ENCODE results near the gene OR51T1. TPM values are rescaled to one million over a fixed set of nuclear protein-coding genes. Genes with fewer than 3 reads are reported as not detected.

The OR51T1 gene
- polyA plus RNA-seq, 1 of the 3 experiments (the other 2 are of a cell fraction) = not detected

- Histone ChIP-seq H3K4me3 (ENCODE audit: low read depth in 2 of 2, low read length in 1 of 2) (no peak within 1 kb of the TSS), H3K36me3 (replicated peaks in 1 of 2; ENCODE audit: control insufficient read depth in 1 of 2, insufficient read depth in 2 of 2, low read length in 1 of 2) (no peaks in the 10 kb centered on the region), H2AFZ (ENCODE audit: low read depth) (no peak within 1 kb of the TSS), H3K4me2 (no peak within 1 kb of the TSS), H3K9me2 (no peaks in the 10 kb centered on the region), H3F3A (replicated peaks; ENCODE audit: insufficient read depth) (no peaks in the 10 kb centered on the region), H4K20me1 (ENCODE audit: insufficient read depth) (no peaks in the 10 kb centered on the region), H3K27me3 (ENCODE audit: insufficient read depth) (no peaks in the 10 kb centered on the region), H3K79me2 (ENCODE audit: insufficient read depth) (no peaks in the 10 kb centered on the region), H3K27ac (ENCODE audit: low read depth in 2 of 2, low read length in 1 of 2) (no peak within 1 kb of the TSS), H3K9me3 (no peaks in the 10 kb centered on the region), H3K9ac (no peak within 1 kb of the TSS), H3K4me1 (ENCODE audit: control insufficient read depth in 1 of 2, insufficient read depth in 2 of 2, low read depth in 1 of 2, low read length in 1 of 2) (no peaks in the 10 kb centered on the region)
- no peak for DNase-seq
- TF ChIP-seq SIN3A (IDR thresholded peaks at IDR 0.05; ENCODE audit: borderline replicate concordance, low read depth, low read length) = no peak
- TF ChIP-seq JUND (IDR thresholded peaks at IDR 0.05) = no peak
- no peak for TF ChIP-seq FOSL2 (IDR thresholded peaks at IDR 0.05; ENCODE audit: borderline replicate concordance, low read depth)
- TF ChIP-seq USF1 (IDR thresholded peaks at IDR 0.05; ENCODE audit: borderline replicate concordance, low read depth) = no peak
- TF ChIP-seq EZH2phosphoT487 (IDR thresholded peaks at IDR 0.05; ENCODE audit: borderline replicate concordance, low read depth) = no peak
- TF ChIP-seq CTCF (IDR thresholded peaks at IDR 0.05) = no peak
- TF ChIP-seq EP300 (IDR thresholded peaks at IDR 0.05; ENCODE audit: borderline replicate concordance in 1 of 2, low read depth in 1 of 2, low read length in 1 of 2) = no peak
- no peak for TF ChIP-seq PBX3 (IDR thresholded peaks at IDR 0.05)
- no peak for TF ChIP-seq USF2 (IDR thresholded peaks at IDR 0.05; ENCODE audit: borderline replicate concordance, low read depth, low read length)
- TF ChIP-seq CHD2 (IDR thresholded peaks at IDR 0.05; ENCODE audit: low read length, partially characterized antibody) = no peak
- no peak for TF ChIP-seq REST (IDR thresholded peaks at IDR 0.05; ENCODE audit: low read depth, low read length)
- TF ChIP-seq MXI1 (IDR thresholded peaks at IDR 0.05; ENCODE audit: low read depth, low read length) = no peak
- TF ChIP-seq TAF1 (IDR thresholded peaks at IDR 0.05; ENCODE audit: borderline replicate concordance, low read depth, low read length) = no peak
- TF ChIP-seq MAX (IDR thresholded peaks at IDR 0.05; ENCODE audit: low read depth) = no peak
- POLR2A ChIA-PET = no interaction called here
- CTCF ChIA-PET = no interaction called here
These were observed 21.8 kb downstream of the OR51T1 start, which contains the start of gene OR51A7 for GRCh38 chr11:4903484-4903883. TSS of gene OR51A7 (plus strand) at chr11:4903783. CDS start at chr11:4907370, 3,587 bp downstream.
